Activated CD8-positive, alpha-beta T cell treated with anti-CD3 and anti-CD28 coated beads for 36 hours (primary cell): ENCODE data around the gene CRYZL1. TPM values are rescaled to one million over a fixed set of nuclear protein-coding genes. Genes with fewer than 3 reads are reported as not detected.

Source experiments
- ATAC-seq: fragments of 200-7000 bp; cut with Tn5 transposase; one replicate; pipeline ENCODE4 v1.10.0; 2021; ENCODE audit warnings: mild to moderate bottlenecking, moderate library complexity
- CTCF ChIA-PET: fragments of 350-600 bp; sonication (Branson Sonifier 250); formaldehyde crosslinking; loops from one replicate; lab custom pipeline; 2021; ENCODE audit warnings: antibody characterized with exemption; lab: Charles Lee
- POLR2A ChIA-PET: fragments of 350-600 bp; sonication (Branson Sonifier 250); formaldehyde crosslinking; loops from one replicate; lab custom pipeline; 2021; ENCODE audit warnings: antibody characterized with exemption; lab: Charles Lee
- DNase-seq: peaks from one replicate; pipeline ENCODE4 v3.0.0-alpha.2; 2020
- H3K27ac Mint-ChIP-seq: one replicate; pipeline ENCODE4 v1.8.0; 2021; ENCODE audit warnings: mild to moderate bottlenecking, mixed read lengths
- H3K27me3 Mint-ChIP-seq: one replicate; pipeline ENCODE4 v1.8.0; 2021; ENCODE audit warnings: mixed read lengths
- H3K36me3 Mint-ChIP-seq: one replicate; pipeline ENCODE4 v1.8.0; 2021; ENCODE audit warnings: low read depth, mixed read lengths
- H3K4me1 Mint-ChIP-seq: one replicate; pipeline ENCODE4 v1.8.0; 2021; ENCODE audit warnings: low read depth, mixed read lengths
- H3K4me3 Mint-ChIP-seq: one replicate; pipeline ENCODE4 v1.8.0; 2021; ENCODE audit warnings: mild to moderate bottlenecking, moderate library complexity, mixed read lengths
- H3K9me3 Mint-ChIP-seq: one replicate; pipeline ENCODE4 v1.8.0; 2021; ENCODE audit warnings: mixed read lengths
- intact Hi-C: fragments of 100-400 bp; cut with micrococcal nuclease; formaldehyde crosslinking; loops from one replicate; pipeline ENCODE4 v1.10.0; 2022
- total RNA-seq, 2 experiments: library from RNA; stranded (reverse); gene quantifications; one replicate each; pipeline ENCODE4 v1.2.3, GENCODE V29; 2021
- TF ChIP-seq, protein P1 (sequence below): fragments of 200-600 bp; IDR thresholded peaks from one replicate; pipeline ENCODE4 v1.8.0; 2022; ENCODE audit warnings: antibody characterized with exemption, mild to moderate bottlenecking

CRYZL1 gene
- total RNA-seq, 2 experiments from 2014 or later, result 30.1 to 33.2 TPM

DNA sequence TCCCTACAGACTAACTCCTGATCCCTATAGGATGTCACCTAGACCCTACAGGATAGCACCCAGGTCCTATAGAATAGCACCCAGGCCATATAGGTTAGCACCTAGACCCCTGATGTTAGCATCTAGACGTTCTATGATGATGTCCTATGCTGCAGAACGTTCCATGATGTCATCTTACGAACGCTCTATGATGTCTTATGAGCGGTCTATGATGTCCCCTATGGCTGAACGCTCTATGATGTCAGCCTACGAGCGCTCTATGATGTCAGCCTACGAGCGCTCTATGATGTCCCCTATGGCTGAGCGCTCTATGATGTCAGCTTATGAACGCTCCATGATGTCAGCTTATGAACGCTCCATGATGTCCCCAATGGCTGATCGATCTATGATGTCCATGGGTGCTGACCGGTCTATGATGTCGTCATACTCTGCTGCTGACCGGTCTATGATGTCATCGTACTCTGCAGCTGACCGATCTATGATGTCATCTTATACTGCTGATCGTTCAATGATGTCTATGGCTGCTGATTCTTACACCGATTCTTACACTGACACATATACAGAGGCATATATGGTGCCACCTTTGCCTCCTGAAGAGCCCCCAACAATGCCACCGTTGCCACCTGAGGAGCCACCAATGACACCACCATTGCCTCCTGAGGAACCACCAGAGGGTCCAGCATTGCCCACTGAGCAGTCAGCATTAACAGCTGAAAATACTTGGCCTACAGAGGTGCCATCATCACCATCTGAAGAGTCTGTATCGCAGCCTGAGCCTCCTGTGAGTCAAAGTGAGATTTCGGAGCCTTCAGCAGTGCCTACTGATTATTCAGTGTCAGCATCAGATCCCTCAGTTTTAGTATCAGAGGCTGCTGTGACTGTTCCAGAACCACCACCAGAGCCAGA, 89.2 kb downstream of the CRYZL1 start:
- H3K4me3 Mint-ChIP-seq, result no peak overlapping the region

DNA sequence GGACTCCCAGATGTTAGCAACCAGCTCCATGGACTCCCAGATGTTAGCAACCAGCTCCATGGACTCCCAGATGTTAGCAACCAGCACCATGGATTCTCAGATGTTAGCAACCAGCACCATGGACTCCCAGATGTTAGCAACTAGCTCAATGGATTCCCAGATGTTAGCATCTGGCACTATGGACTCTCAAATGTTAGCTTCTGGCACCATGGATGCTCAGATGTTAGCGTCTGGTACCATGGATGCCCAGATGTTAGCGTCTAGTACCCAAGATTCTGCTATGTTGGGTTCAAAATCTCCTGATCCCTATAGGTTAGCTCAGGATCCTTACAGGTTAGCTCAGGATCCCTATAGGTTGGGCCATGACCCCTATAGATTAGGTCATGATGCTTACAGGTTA, 89.9 kb downstream of the CRYZL1 start:
- TF ChIP-seq, protein P1, sequence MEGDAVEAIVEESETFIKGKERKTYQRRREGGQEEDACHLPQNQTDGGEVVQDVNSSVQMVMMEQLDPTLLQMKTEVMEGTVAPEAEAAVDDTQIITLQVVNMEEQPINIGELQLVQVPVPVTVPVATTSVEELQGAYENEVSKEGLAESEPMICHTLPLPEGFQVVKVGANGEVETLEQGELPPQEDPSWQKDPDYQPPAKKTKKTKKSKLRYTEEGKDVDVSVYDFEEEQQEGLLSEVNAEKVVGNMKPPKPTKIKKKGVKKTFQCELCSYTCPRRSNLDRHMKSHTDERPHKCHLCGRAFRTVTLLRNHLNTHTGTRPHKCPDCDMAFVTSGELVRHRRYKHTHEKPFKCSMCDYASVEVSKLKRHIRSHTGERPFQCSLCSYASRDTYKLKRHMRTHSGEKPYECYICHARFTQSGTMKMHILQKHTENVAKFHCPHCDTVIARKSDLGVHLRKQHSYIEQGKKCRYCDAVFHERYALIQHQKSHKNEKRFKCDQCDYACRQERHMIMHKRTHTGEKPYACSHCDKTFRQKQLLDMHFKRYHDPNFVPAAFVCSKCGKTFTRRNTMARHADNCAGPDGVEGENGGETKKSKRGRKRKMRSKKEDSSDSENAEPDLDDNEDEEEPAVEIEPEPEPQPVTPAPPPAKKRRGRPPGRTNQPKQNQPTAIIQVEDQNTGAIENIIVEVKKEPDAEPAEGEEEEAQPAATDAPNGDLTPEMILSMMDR, result no peak
- Mint-ChIP-seq H3K9me3 (no peaks in the 10 kb centered on the region), H3K36me3 (peaks cover 76% of the 10 kb centered on the region), H3K4me1 (peaks cover 56% of the 10 kb centered on the region), H3K27me3 (no peaks in the 10 kb centered on the region), H3K4me3 (no peak overlapping the region), H3K27ac (no peak overlapping the region)
- intact Hi-C loops, result no loop called here
- DNase-seq, result no peak
- POLR2A ChIA-PET, result interaction anchor here (0.6 to 3.8 kb wide), 9 partner anchors 9 to 332 kb away, joined by 3 to 32 read pairs (median 3); partner anchors contain the start of genes GART and SON
- CTCF ChIA-PET, result interaction anchor here (1.0 to 2.0 kb wide), 2 partner anchors 31 to 54 kb away, joined by 3 to 5 read pairs; no protein-coding TSS in a partner anchor
- ATAC-seq, result no peak

More for the DNA sequence above, 89.2 kb downstream of the CRYZL1 start:
- Mint-ChIP-seq H3K9me3 (no peaks in the 10 kb centered on the region), H3K27me3 (no peaks in the 10 kb centered on the region), H3K27ac (peak overlapping the region; percentile 34), H3K36me3 (peaks cover 76% of the 10 kb centered on the region), H3K4me1 (peaks cover 54% of the 10 kb centered on the region)
- ChIA-PET CTCF (interaction anchor here (1.0 to 2.0 kb wide), 2 partner anchors 32 to 53 kb away, joined by 3 to 5 read pairs; no protein-coding TSS in a partner anchor), POLR2A (interaction anchor here (0.6 to 2.6 kb wide), 6 partner anchors 9 to 333 kb away, joined by 3 to 32 read pairs (median 4); partner anchors contain the start of genes GART and SON)
- DNase-seq (no peak), ATAC-seq (peak; percentile 14)
- TF ChIP-seq, protein P1, result no peak
- intact Hi-C loops, result no loop called here

DNA sequence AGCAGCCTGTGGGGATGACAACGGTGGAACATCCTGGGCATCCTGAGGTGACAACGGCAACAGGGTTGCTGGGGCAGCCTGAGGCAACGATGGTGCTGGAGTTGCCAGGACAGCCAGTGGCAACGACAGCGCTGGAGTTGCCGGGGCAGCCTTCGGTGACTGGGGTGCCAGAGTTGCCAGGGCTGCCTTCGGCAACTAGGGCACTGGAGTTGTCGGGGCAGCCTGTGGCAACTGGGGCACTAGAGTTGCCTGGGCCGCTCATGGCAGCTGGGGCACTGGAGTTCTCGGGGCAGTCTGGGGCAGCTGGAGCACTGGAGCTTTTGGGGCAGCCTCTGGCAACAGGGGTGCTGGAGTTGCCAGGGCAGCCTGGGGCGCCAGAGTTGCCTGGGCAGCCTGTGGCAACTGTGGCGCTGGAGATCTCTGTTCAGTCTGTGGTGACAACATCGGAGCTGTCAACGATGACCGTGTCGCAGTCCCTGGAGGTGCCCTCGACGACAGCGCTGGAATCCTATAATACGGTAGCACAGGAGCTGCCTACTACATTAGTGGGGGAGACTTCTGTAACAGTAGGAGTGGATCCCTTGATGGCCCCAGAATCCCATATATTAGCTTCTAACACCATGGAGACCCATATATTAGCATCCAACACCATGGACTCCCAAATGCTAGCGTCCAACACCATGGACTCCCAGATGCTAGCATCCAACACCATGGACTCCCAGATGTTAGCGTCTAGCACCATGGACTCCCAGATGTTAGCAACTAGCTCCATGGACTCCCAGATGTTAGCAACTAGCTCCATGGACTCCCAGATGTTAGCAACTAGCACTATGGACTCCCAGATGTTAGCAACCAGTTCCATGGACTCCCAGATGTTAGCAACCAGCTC, 90.5 kb downstream of the CRYZL1 start:
- intact Hi-C loops, result no loop called here
- CTCF ChIA-PET, result interaction anchor here (1.0 to 2.0 kb wide), 2 partner anchors 30 to 55 kb away, joined by 3 to 5 read pairs; no protein-coding TSS in a partner anchor
- no peak for DNase-seq
- TF ChIP-seq, protein P1, result no peak
- no peaks in the 10 kb centered on the region for H3K27me3 Mint-ChIP-seq
- no peaks in the 10 kb centered on the region for H3K9me3 Mint-ChIP-seq
- H3K36me3 Mint-ChIP-seq, result peaks cover 72% of the 10 kb centered on the region
- no peak for ATAC-seq
- POLR2A ChIA-PET, result interaction anchor here (1.1 to 3.8 kb wide), 8 partner anchors 9 to 49 kb away, joined by 3 to 32 read pairs (median 4); partner anchors contain the start of genes GART and SON
- H3K4me1 Mint-ChIP-seq, result peaks cover 55% of the 10 kb centered on the region
- no peak overlapping the region for H3K27ac Mint-ChIP-seq
- no peak overlapping the region for H3K4me3 Mint-ChIP-seq

DNA sequence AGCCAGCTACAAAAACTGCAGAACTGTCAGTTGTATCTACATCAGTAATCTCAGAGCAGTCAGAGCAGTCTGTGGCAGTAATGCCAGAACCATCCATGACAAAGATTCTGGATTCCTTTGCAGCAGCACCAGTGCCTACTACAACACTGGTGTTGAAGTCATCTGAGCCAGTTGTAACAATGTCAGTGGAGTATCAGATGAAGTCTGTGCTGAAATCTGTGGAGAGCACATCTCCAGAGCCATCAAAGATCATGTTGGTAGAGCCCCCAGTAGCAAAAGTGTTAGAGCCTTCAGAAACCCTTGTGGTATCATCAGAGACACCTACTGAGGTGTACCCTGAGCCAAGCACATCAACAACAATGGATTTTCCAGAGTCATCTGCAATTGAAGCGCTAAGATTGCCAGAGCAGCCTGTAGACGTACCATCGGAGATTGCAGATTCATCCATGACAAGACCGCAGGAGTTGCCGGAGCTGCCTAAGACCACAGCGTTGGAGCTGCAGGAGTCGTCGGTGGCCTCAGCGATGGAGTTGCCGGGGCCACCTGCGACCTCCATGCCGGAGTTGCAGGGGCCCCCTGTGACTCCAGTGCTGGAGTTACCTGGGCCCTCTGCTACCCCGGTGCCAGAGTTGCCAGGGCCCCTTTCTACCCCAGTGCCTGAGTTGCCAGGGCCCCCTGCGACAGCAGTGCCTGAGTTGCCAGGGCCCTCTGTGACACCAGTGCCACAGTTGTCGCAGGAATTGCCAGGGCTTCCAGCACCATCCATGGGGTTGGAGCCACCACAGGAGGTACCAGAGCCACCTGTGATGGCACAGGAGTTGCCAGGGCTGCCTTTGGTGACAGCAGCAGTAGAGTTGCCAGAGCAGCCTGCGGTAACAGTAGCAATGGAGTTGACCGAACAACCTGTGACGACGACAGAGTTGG, 91.4 kb downstream of the CRYZL1 start:
- ChIA-PET POLR2A (interaction anchor here (0.9 to 3.8 kb wide), 7 partner anchors 7 to 68 kb away, joined by 3 to 8 read pairs (median 3); no protein-coding TSS in a partner anchor), CTCF (no interaction called here)
- DNase-seq (no peak), ATAC-seq (no peak)
- no peaks in the 10 kb centered on the region for H3K9me3 Mint-ChIP-seq
- intact Hi-C loops, result no loop called here
- TF ChIP-seq, protein P1, result no peak
- H3K27ac Mint-ChIP-seq, result no peak overlapping the region
- H3K27me3 Mint-ChIP-seq, result no peaks in the 10 kb centered on the region
- H3K4me1 Mint-ChIP-seq, result peaks cover 53% of the 10 kb centered on the region
- peaks cover 64% of the 10 kb centered on the region for H3K36me3 Mint-ChIP-seq
- no peak overlapping the region for H3K4me3 Mint-ChIP-seq
